ENCODE data around the gene MTRF1. TPM values are rescaled to one million over a fixed set of nuclear protein-coding genes. Genes with fewer than 3 reads are reported as not detected.

MTRF1 gene
- total and polyA plus RNA-seq, 9 of the 15 experiments (the other 6 are each of a cell fraction or from before 2014, with no cell fraction given): 12.5 to 33.7 (median 20.1) TPM

DNA sequence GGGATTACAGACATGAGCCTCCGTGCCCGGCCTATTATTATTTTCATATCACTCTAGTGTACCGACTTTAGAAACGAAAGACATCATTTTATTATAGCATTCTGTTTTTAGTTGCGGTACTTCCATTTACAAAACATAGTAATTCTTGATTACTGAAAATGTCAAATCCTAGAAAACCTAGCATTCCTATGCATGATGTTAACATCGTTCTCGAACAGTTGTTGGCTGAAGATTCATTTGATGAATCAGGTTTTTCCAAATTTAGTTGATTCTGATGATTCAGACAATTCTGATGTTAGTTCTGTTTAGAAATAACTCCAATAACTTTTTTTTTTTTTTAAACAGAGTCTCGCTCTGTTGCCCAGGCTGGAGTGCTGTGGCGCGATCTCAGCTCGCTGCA lies 11.5 kb upstream of the MTRF1 start:
- H3K79me2 ChIP-seq (ENCODE audit: control insufficient read depth, insufficient read depth, low read length): no peaks in the 10 kb centered on the region
- FAIRE-seq (no peak), DNase-seq (ENCODE audit: extremely low read depth in 1 of 4, low spot score in 3 of 4) (no peak), ATAC-seq (no peak)
- WGBS (ENCODE audit: insufficient coverage, low coverage, missing lambda C conversion rate): 51% methylated on average over 8 of the region's 11 CpGs
- H3K27ac ChIP-seq (ENCODE audit: extremely low read depth, low read depth, low read length): no peak overlapping the region
- no peaks in the 10 kb centered on the region for H4K20me1 ChIP-seq (replicated peaks; ENCODE audit: control insufficient read depth, insufficient read depth, low read length)
- H3K9ac ChIP-seq (ENCODE audit: insufficient read depth in 1 of 2, low read depth in 2 of 2, low read length in 2 of 2): no peak overlapping the region
- H3K27me3 ChIP-seq (ENCODE audit: control insufficient read depth in 2 of 2, insufficient read depth in 2 of 2, low read length in 2 of 2): no peaks in the 10 kb centered on the region
- in situ Hi-C loops (cut with MboI): no loop called here
- H2AFZ ChIP-seq (ENCODE audit: low read depth, low read length): no peak overlapping the region
- ChIA-PET POLR2A (no interaction called here), CTCF (ENCODE audit: low intra/inter-chr PET ratio) (no interaction called here)
- no peak for TF ChIP-seq FUS (optimal IDR thresholded peaks at IDR 0.05; ENCODE audit: low read depth, low read length)
- TF ChIP-seq ZNF316 (IDR thresholded peaks at IDR 0.05): 0 out of 2 replicates have a peak, but pooled peaks have one; percentile 2
- TF ChIP-seq ZNF253 (CRISPR knock-in tag; conservative IDR thresholded peaks at IDR 0.05): no peak
- TF ChIP-seq SRSF3 (IDR thresholded peaks at IDR 0.05; ENCODE audit: insufficient read depth, low read length): no peak
- no peaks in the 10 kb centered on the region for H3K4me1 ChIP-seq (replicated peaks in 1 of 2; ENCODE audit: control insufficient read depth in 2 of 2, insufficient read depth in 2 of 2, low read length in 2 of 2)
- no peaks in the 10 kb centered on the region for H3K36me3 ChIP-seq (ENCODE audit: control insufficient read depth, insufficient read depth, low read length)
- no TSS peak for BruUV-seq (replicated peaks)
- H3K4me2 ChIP-seq (ENCODE audit: insufficient read depth, low read length): no peak overlapping the region
- intact Hi-C loops (cut with micrococcal nuclease): no loop called here
- no peak overlapping the region for H3K4me3 ChIP-seq
- H3K9me3 ChIP-seq (replicated peaks; ENCODE audit: control insufficient read depth, insufficient read depth, low read depth, low read length): no peaks in the 10 kb centered on the region
- H3K9me1 ChIP-seq (ENCODE audit: control insufficient read depth, insufficient read depth, low read length): no peaks in the 10 kb centered on the region

DNA sequence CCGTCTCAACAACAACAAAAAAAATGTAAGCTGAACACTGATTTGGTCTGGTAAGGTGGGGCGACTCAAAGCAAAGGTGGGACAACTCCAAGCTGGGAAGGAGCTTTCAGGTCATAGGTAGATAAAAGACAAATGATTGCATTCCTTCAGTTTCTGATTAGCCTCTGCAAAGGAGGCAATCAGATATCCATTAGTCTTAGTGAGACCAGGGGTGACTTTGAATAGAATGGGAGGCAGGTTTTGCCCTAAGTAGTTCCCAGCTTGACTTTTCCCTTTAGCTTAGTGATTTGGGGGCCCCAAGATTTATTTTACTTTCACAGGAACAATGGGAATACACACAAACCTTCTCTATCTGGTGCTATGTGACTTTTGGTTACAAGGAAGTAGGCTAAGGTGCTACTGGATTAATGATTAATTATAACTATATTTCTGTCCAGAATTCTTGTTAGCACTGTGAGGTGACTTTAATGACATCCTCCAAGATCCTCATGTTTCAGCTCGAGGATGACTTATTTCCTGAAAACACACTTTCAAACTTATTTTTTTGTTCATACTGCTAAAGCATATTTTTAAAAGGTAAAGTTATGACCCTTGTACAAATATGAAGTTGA lies 10.6 kb upstream of the MTRF1 start:
- Histone ChIP-seq H3K9me3 (replicated peaks; ENCODE audit: control insufficient read depth, insufficient read depth, low read depth, low read length) (no peaks in the 10 kb centered on the region), H3K36me3 (ENCODE audit: control insufficient read depth, insufficient read depth, low read length) (no peaks in the 10 kb centered on the region), H3K9me1 (ENCODE audit: control insufficient read depth, insufficient read depth, low read length) (no peaks in the 10 kb centered on the region), H3K4me3 (no peak overlapping the region), H3K4me2 (ENCODE audit: insufficient read depth, low read length) (no peak overlapping the region), H2AFZ (ENCODE audit: low read depth, low read length) (no peak overlapping the region), H3K27ac (ENCODE audit: extremely low read depth, low read depth, low read length) (no peak overlapping the region), H4K20me1 (replicated peaks; ENCODE audit: control insufficient read depth, insufficient read depth, low read length) (no peaks in the 10 kb centered on the region), H3K79me2 (ENCODE audit: control insufficient read depth, insufficient read depth, low read length) (no peaks in the 10 kb centered on the region), H3K4me1 (replicated peaks in 1 of 2; ENCODE audit: control insufficient read depth in 2 of 2, insufficient read depth in 2 of 2, low read length in 2 of 2) (no peaks in the 10 kb centered on the region), H3K9ac (ENCODE audit: insufficient read depth in 1 of 2, low read depth in 2 of 2, low read length in 2 of 2) (no peak overlapping the region), H3K27me3 (ENCODE audit: control insufficient read depth in 2 of 2, insufficient read depth in 2 of 2, low read length in 2 of 2) (no peaks in the 10 kb centered on the region)
- 21% methylated on average over 3 of the region's 3 CpGs for WGBS (ENCODE audit: insufficient coverage, low coverage, missing lambda C conversion rate)
- TF ChIP-seq, protein P1, sequence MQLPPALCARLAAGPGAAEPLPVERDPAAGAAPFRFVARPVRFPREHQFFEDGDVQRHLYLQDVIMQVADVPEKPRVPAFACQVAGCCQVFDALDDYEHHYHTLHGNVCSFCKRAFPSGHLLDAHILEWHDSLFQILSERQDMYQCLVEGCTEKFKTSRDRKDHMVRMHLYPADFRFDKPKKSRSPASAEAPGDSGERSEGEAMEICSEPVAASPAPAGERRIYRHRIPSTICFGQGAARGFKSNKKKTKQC (CRISPR knock-in tag; IDR thresholded peaks at IDR 0.05): no peak
- TF ChIP-seq ADNP (tag; IDR thresholded peaks at IDR 0.05) (no peak), ZKSCAN8 (CRISPR knock-in tag; IDR thresholded peaks at IDR 0.05) (no peak), ETV5 (CRISPR knock-in tag; IDR thresholded peaks at IDR 0.05; ENCODE audit: low read depth) (no peak), CEBPB (tag; IDR thresholded peaks at IDR 0.05) (no peak), CBX2 (IDR thresholded peaks at IDR 0.05; ENCODE audit: insufficient read depth, low read length, poor library complexity, severe bottlenecking) (no peak), SRSF3 (IDR thresholded peaks at IDR 0.05; ENCODE audit: insufficient read depth, low read length) (no peak)
- TF ChIP-seq, protein P2, sequence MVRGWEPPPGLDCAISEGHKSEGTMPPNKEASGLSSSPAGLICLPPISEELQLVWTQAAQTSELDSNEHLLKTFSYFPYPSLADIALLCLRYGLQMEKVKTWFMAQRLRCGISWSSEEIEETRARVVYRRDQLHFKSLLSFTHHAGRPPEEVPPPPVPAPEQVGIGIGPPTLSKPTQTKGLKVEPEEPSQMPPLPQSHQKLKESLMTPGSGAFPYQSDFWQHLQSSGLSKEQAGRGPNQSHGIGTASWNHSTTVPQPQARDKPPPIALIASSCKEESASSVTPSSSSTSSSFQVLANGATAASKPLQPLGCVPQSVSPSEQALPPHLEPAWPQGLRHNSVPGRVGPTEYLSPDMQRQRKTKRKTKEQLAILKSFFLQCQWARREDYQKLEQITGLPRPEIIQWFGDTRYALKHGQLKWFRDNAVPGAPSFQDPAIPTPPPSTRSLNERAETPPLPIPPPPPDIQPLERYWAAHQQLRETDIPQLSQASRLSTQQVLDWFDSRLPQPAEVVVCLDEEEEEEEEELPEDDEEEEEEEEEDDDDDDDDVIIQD (CRISPR knock-in tag; IDR thresholded peaks at IDR 0.05): no peak
- intact Hi-C loops (cut with micrococcal nuclease): no loop called here
- in situ Hi-C loops (cut with MboI): no loop called here
- ChIA-PET POLR2A (interaction anchor here (1.2 kb wide), 1 partner anchor 14 kb away, joined by 4 read pairs; no protein-coding TSS in a partner anchor), CTCF (ENCODE audit: low intra/inter-chr PET ratio) (no interaction called here)
- no peak for ATAC-seq
- FAIRE-seq: no peak
- DNase-seq (ENCODE audit: extremely low read depth in 1 of 4, low spot score in 3 of 4): no peak
- no TSS peak for BruUV-seq (replicated peaks)
